SK-N-SH (cell line): Measurements from ENCODE around the gene CCDC68. TPM values are rescaled to one million over a fixed set of nuclear protein-coding genes. Genes with fewer than 3 reads are reported as not detected.

Source experiments
- CTCF ChIA-PET: fragments of 300-600, 350-600 bp; formaldehyde crosslinking; extraction: SDS; loops from one replicate; lab custom pipeline; 2021; lab: Yijun Ruan, JAX
- POLR2A ChIA-PET: fragments of 350-600 bp; sonication (Branson Sonifier 250); formaldehyde crosslinking; extraction: SDS; loops from one replicate; lab custom pipeline; 2020; ENCODE audit warnings: antibody characterized with exemption, inconsistent platforms; lab: Yijun Ruan, JAX
- DNase-seq: peaks from one replicate; pipeline ENCODE4 v3.0.0; 2012
- H2AFZ ChIP-seq: fragments of 200-600 bp; sonication (generic); 2 replicates; pipeline ENCODE4 v1.8.1; 2016; ENCODE audit warnings: antibody characterized with exemption, mild to moderate bottlenecking, low read depth
- H3F3A ChIP-seq: fragments of 200-600 bp; sonication (generic); replicated peaks from 2 replicates; pipeline ENCODE3; 2016; ENCODE audit warnings: antibody characterized with exemption, mild to moderate bottlenecking; ENCODE audit not compliant: insufficient read depth
- H3K27ac ChIP-seq, 2 experiments: fragments of 200-500 bp in 1 of 2; fragments of 200-600 bp in 1 of 2; sonication (Bioruptor generic) in 1 of 2; sonication (generic), shearing (Covaris generic) in 1 of 2; 2 replicates each; pipeline versions ENCODE4 v1.5.1 to v1.6.1; 2014 to 2016; ENCODE audit warnings: low read depth in 2 of 2, inconsistent platforms in 1 of 2, low read length in 1 of 2, mild to moderate bottlenecking in 1 of 2, mixed read lengths in 1 of 2
- H3K27me3 ChIP-seq: fragments of 200-600 bp; sonication (generic), shearing (Covaris generic); 2 replicates; pipeline ENCODE4 v1.6.1; 2016; ENCODE audit warnings: mixed run types; ENCODE audit not compliant: insufficient read depth
- H3K36me3 ChIP-seq, 2 experiments: fragments of 200-500 bp in 1 of 2; fragments of 200-600 bp in 1 of 2; sonication (Bioruptor generic) in 1 of 2; sonication (generic) in 1 of 2; replicated peaks in 1 of 2; 2 replicates each; pipeline versions ENCODE3 to v1.5.1; 2014 to 2016; ENCODE audit warnings: low read length in 1 of 2, mild to moderate bottlenecking in 1 of 2; ENCODE audit not compliant: insufficient read depth in 2 of 2, control insufficient read depth in 1 of 2
- H3K4me1 ChIP-seq, 2 experiments: fragments of 200-500 bp in 1 of 2; fragments of 200-600 bp in 1 of 2; sonication (Bioruptor generic) in 1 of 2; sonication (generic), shearing (Covaris generic) in 1 of 2; 2 replicates each; pipeline versions ENCODE4 v1.5.1 to v1.6.1; 2014 to 2016; ENCODE audit warnings: low read depth in 1 of 2, low read length in 1 of 2, mixed run types in 1 of 2; ENCODE audit not compliant: insufficient read depth in 2 of 2, control insufficient read depth in 1 of 2
- H3K4me2 ChIP-seq: fragments of 200-600 bp; sonication (generic), shearing (Covaris generic); 2 replicates; pipeline ENCODE4 v1.6.1; 2017; ENCODE audit warnings: mixed run types
- H3K4me3 ChIP-seq, 2 experiments: fragments of 200-500 bp in 1 of 2; fragments of 200-600 bp in 1 of 2; sonication (Bioruptor generic) in 1 of 2; sonication (generic), shearing (Covaris generic) in 1 of 2; 2 replicates each; pipeline versions ENCODE4 v1.5.1 to v1.8.1; 2014 to 2016; ENCODE audit warnings: low read depth in 2 of 2, inconsistent platforms in 1 of 2, low read length in 1 of 2, mild to moderate bottlenecking in 1 of 2, mixed read lengths in 1 of 2, moderate library complexity in 1 of 2
- H3K79me2 ChIP-seq: fragments of 200-600 bp; sonication (generic); 2 replicates; pipeline ENCODE4 v1.8.1; 2017; ENCODE audit warnings: mild to moderate bottlenecking; ENCODE audit not compliant: insufficient read depth
- H3K9ac ChIP-seq: fragments of 200-600 bp; sonication (generic); 2 replicates; pipeline ENCODE4 v1.6.1; 2017; ENCODE audit warnings: mixed run types
- H3K9me2 ChIP-seq: fragments of 200-600 bp; sonication (generic); 2 replicates; pipeline ENCODE4 v1.6.1; 2017; ENCODE audit warnings: mixed run types
- H3K9me3 ChIP-seq: fragments of 200-600 bp; sonication (generic); 2 replicates; pipeline ENCODE4 v1.6.1; 2017; ENCODE audit warnings: mixed run types, mild to moderate bottlenecking, moderate library complexity
- H4K20me1 ChIP-seq: fragments of 200-600 bp; sonication (generic); 2 replicates; pipeline ENCODE4 v1.6.1; 2017; ENCODE audit warnings: mild to moderate bottlenecking, mixed run types; ENCODE audit not compliant: insufficient read depth
- CHD2 ChIP-seq: fragments of 150-350 bp; IDR thresholded peaks from 2 replicates; pipeline ENCODE4 v1.6.1; 2018; ENCODE audit warnings: low read length; ENCODE audit not compliant: partially characterized antibody
- CTCF ChIP-seq: fragments of 200-600 bp; sonication (generic); IDR thresholded peaks from 2 replicates; pipeline ENCODE4 v1.6.1; 2017; ENCODE audit warnings: antibody characterized with exemption, mild to moderate bottlenecking, moderate library complexity
- ELF1 ChIP-seq: IDR thresholded peaks from 2 replicates; pipeline ENCODE4 v1.4.0; 2012
- EP300 ChIP-seq, 2 experiments: IDR thresholded peaks; 2 replicates each; pipeline versions ENCODE4 v1.4.0 to v1.6.1; 2012; ENCODE audit warnings: borderline replicate concordance in 1 of 2, low read depth in 1 of 2, low read length in 1 of 2
- EZH2phosphoT487 ChIP-seq: fragments of 200-600 bp; sonication (generic); IDR thresholded peaks from 2 replicates; pipeline ENCODE4 v1.6.1; 2017; ENCODE audit warnings: low read depth, mixed run types, mild to moderate bottlenecking, antibody characterized with exemption, moderate library complexity, borderline replicate concordance
- FOXJ3 ChIP-seq: sonication (generic); formaldehyde crosslinking; IDR thresholded peaks from 2 replicates; pipeline ENCODE4 v1.5.1; 2020; ENCODE audit warnings: mild to moderate bottlenecking, missing genetic modification reagents
- FOXM1 ChIP-seq: IDR thresholded peaks from 2 replicates; pipeline ENCODE4 v1.4.0; 2012; ENCODE audit warnings: low read depth, mild to moderate bottlenecking
- GABPA ChIP-seq: IDR thresholded peaks from 2 replicates; pipeline ENCODE4 v1.4.0; 2012; ENCODE audit warnings: low read depth, mild to moderate bottlenecking
- IRF3 ChIP-seq: fragments of 150-350 bp; IDR thresholded peaks from 2 replicates; pipeline ENCODE4 v1.6.1; 2016; ENCODE audit warnings: mild to moderate bottlenecking, low read depth, low read length
- JUND ChIP-seq: IDR thresholded peaks from 2 replicates; pipeline ENCODE4 v1.4.0; 2012
- MAX ChIP-seq: IDR thresholded peaks from 2 replicates; pipeline ENCODE4 v1.4.0; 2012; ENCODE audit warnings: low read depth
- MEF2A ChIP-seq: IDR thresholded peaks from 2 replicates; pipeline ENCODE4 v1.4.0; 2012; ENCODE audit warnings: low read depth, borderline replicate concordance
- PBX3 ChIP-seq: IDR thresholded peaks from 2 replicates; pipeline ENCODE4; 2012
- RAD21 ChIP-seq: IDR thresholded peaks from 2 replicates; pipeline ENCODE4 v1.6.1; 2012; ENCODE audit warnings: mild to moderate bottlenecking, low read length
- REST ChIP-seq: IDR thresholded peaks from 2 replicates; pipeline ENCODE4 v1.6.1; 2012; ENCODE audit warnings: mild to moderate bottlenecking, low read depth, low read length, moderate library complexity
- SMC3 ChIP-seq: IDR thresholded peaks from 2 replicates; pipeline ENCODE4 v1.6.1; 2012; ENCODE audit warnings: low read depth, low read length, improper control_type of control experiment
- TEAD4 ChIP-seq: IDR thresholded peaks from 2 replicates; pipeline ENCODE4 v1.4.0; 2012; ENCODE audit warnings: mild to moderate bottlenecking, borderline replicate concordance; ENCODE audit not compliant: insufficient read depth
- USF1 ChIP-seq: IDR thresholded peaks from 2 replicates; pipeline ENCODE4 v1.4.0; 2012; ENCODE audit warnings: low read depth, borderline replicate concordance
- USF2 ChIP-seq: fragments of 150-350 bp; IDR thresholded peaks from 2 replicates; pipeline ENCODE4 v1.6.1; 2017; ENCODE audit warnings: antibody characterized with exemption, low read length, low read depth, borderline replicate concordance
- YY1 ChIP-seq: IDR thresholded peaks from 2 replicates; pipeline ENCODE4 v1.4.0; 2012; ENCODE audit warnings: low read depth, mild to moderate bottlenecking
- WGBS: methylation state at CpG from one replicate; pipeline ENCODE4 v1.1.6; 2017; ENCODE audit warnings: low lambda C conversion rate; 5-methylcytosine and 5-hydroxymethylcytosine counted together
- polyA plus RNA-seq, 3 experiments: library from polyadenylated mRNA; depleted of rRNA; stranded (reverse); fragments of >200 nt; gene quantifications; 2 replicates each; pipeline ENCODE4 v1.2.3, GENCODE V29; 2012

The CCDC68 gene
- polyA plus RNA-seq, 1 of the 3 experiments (the other 2 are of a cell fraction) = not detected

- Histone ChIP-seq H4K20me1 (no peaks in the 10 kb centered on the region), H2AFZ (no peak overlapping the region), H3K36me3 (no peaks in the 10 kb centered on the region), H3K4me3 (no peak overlapping the region), H3K27me3 (no peaks in the 10 kb centered on the region), H3K9ac (no peak overlapping the region), H3K4me2 (no peak overlapping the region), H3K9me2 (no peaks in the 10 kb centered on the region), H3K4me1 (peaks cover 0 to 2% of the 10 kb centered on the region in 2 experiments; a peak in 1 of 4 replicates), H3K27ac (no peak overlapping the region), H3K79me2 (no peaks in the 10 kb centered on the region), H3F3A (no peaks in the 10 kb centered on the region), H3K9me3 (no peaks in the 10 kb centered on the region)
- 81% methylated on average over 1 of the region's 1 CpG for WGBS
- DNase-seq = no peak
- CTCF ChIA-PET = no interaction called here
- POLR2A ChIA-PET = no interaction called here
- TF ChIP-seq JUND (no peak), MAX (no peak), IRF3 (no peak), RAD21 (no peak), FOXJ3 (CRISPR knock-in tag) (no peak), YY1 (no peak), ELF1 (no peak), GABPA (no peak), SMC3 (no peak), REST (no peak), USF1 (no peak), MEF2A (no peak), CTCF (no peak), FOXM1 (no peak), EP300 (IDR thresholded peaks at IDR 0.05; ENCODE audit: borderline replicate concordance in 1 of 2, low read depth in 1 of 2, low read length in 1 of 2) (no peak), USF2 (no peak), PBX3 (no peak), EZH2phosphoT487 (no peak), TEAD4 (no peak), CHD2 (no peak)
These were observed 98.3 kb downstream of the CCDC68 start for GRCh38 chr18:54860941-54861340.
